GM18519 (cell line): Measurements from ENCODE around the gene TRAPPC8.
"Not testable (repeated sequence)": the region's sequence is repeated elsewhere in the genome, so short reads cannot be mapped to it uniquely, and the experiment has no call there.

Source experiments
- ATAC-seq: cut with Tn5 transposase; IDR thresholded peaks from one replicate; pipeline ENCODE4 v1.9.1; 2021; ENCODE audit warnings: mild to moderate bottlenecking, moderate library complexity; ENCODE audit not compliant: unreplicated experiment, low FRiP score

TRAPPC8 gene

GRCh38 chr18:31875301-31875700 is 67.6 kb downstream of the TRAPPC8 start:
- no peak for ATAC-seq

- ATAC-seq = no peak
Measured at GRCh38 chr18:31863103-31863502, 79.8 kb downstream of the TRAPPC8 start.

- no peak for ATAC-seq
Measured at GRCh38 chr18:31860488-31860887, 82.4 kb downstream of the TRAPPC8 start.

- ATAC-seq = no peak
Measured at GRCh38 chr18:31857526-31858106, 85.3 kb downstream of the TRAPPC8 start.

GRCh38 chr18:31850844-31851243 is 92.1 kb downstream of the TRAPPC8 start:
- ATAC-seq = no peak

GRCh38 chr18:31840499-31840898 is 102.4 kb downstream of the TRAPPC8 start:
- ATAC-seq = no peak

GRCh38 chr18:31837879-31838278 is 105.0 kb downstream of the TRAPPC8 start:
- no peak for ATAC-seq

- ATAC-seq = no peak
Measured at GRCh38 chr18:31835528-31836133, 107.3 kb downstream of the TRAPPC8 start.

GRCh38 chr18:31831903-31832302 is 111.0 kb downstream of the TRAPPC8 start:
- no peak for ATAC-seq

GRCh38 chr18:31830686-31831085 is 112.2 kb downstream of the TRAPPC8 start:
- no peak for ATAC-seq

- no peak for ATAC-seq
Measured at GRCh38 chr18:31828613-31829012, 114.3 kb downstream of the TRAPPC8 start.

- ATAC-seq = not testable (repeated sequence)
Measured at GRCh38 chr18:31826673-31827325, 116.1 kb downstream of the TRAPPC8 start.

GRCh38 chr18:31825772-31826171 is 117.2 kb downstream of the TRAPPC8 start:
- no peak for ATAC-seq

GRCh38 chr18:31821545-31822171 is 121.3 kb downstream of the TRAPPC8 start:
- no peak for ATAC-seq

GRCh38 chr18:31819925-31820229 is 123.1 kb downstream of the TRAPPC8 start:
- ATAC-seq = no peak

- ATAC-seq = peak; percentile 93
Measured at GRCh38 chr18:31819106-31819924, 123.6 kb downstream of the TRAPPC8 start.

GRCh38 chr18:31814132-31814531 is 128.8 kb downstream of the TRAPPC8 start:
- ATAC-seq = no peak

- ATAC-seq = not testable (repeated sequence)
Measured at GRCh38 chr18:31810336-31811130, 132.4 kb downstream of the TRAPPC8 start.

GRCh38 chr18:31809049-31809448 is 133.9 kb downstream of the TRAPPC8 start:
- ATAC-seq = not testable (repeated sequence)

- ATAC-seq = no peak
Measured at GRCh38 chr18:31801078-31801477, 141.8 kb downstream of the TRAPPC8 start.
